ENCODE data around the gene PRADC1. TPM values are rescaled to one million over a fixed set of nuclear protein-coding genes. Genes with fewer than 3 reads are reported as not detected.

PRADC1 gene
- total RNA-seq: 10 to 100 TPM; 13.0 to 13.5 TPM

- H3K4me3 Mint-ChIP-seq: peak within 1 kb of the TSS; percentile 98
- ATAC-seq (peak; percentile 93 to 95), DNase-seq (ENCODE audit: low spot score) (peak; percentile 99)
- no peaks in the 10 kb centered on the region for H3K27me3 Mint-ChIP-seq
- H3K27ac Mint-ChIP-seq: peak within 1 kb of the TSS; percentile 88 to 90
- H3K9me3 Mint-ChIP-seq: no peaks in the 10 kb centered on the region
- peaks cover 18% of the 10 kb centered on the region for H3K36me3 Mint-ChIP-seq
- peaks cover 28 to 44% of the 10 kb centered on the region in 2 donors for H3K4me1 Mint-ChIP-seq (ENCODE audit: low read depth in 2 of 2)
Observed at GRCh38 chr2:73233154-73233931, at the start of gene PRADC1. Gene PRADC1, minus strand, starts transcription at chr2:73233239. Its CDS starts 79 bp downstream, at chr2:73233160.

- Mint-ChIP-seq H3K4me1 (ENCODE audit: low read depth in 2 of 2) (peaks cover 15 to 23% of the 10 kb centered on the region in 2 donors), H3K9me3 (no peaks in the 10 kb centered on the region), H3K36me3 (no peaks in the 10 kb centered on the region), H3K27ac (no peak overlapping the region), H3K4me3 (no peak overlapping the region), H3K27me3 (no peaks in the 10 kb centered on the region)
- ATAC-seq (no peak), DNase-seq (ENCODE audit: low spot score) (no peak)
Observed at GRCh38 chr2:73281244-73281643, 48.2 kb upstream of the PRADC1 start.

- no peaks in the 10 kb centered on the region for H3K27me3 Mint-ChIP-seq
Observed at GRCh38 chr2:73279852-73280251, 46.8 kb upstream of the PRADC1 start.

GRCh38 chr2:73272270-73272669 is 39.2 kb upstream of the PRADC1 start:
- ATAC-seq: no peak
- H3K27me3 Mint-ChIP-seq: peaks cover 0 to 3% of the 10 kb centered on the region in 2 donors
- H3K9me3 Mint-ChIP-seq: no peaks in the 10 kb centered on the region
- H3K4me3 Mint-ChIP-seq: no peak overlapping the region
- no peak overlapping the region for H3K27ac Mint-ChIP-seq
- peaks cover 9 to 11% of the 10 kb centered on the region in 2 donors for H3K4me1 Mint-ChIP-seq (ENCODE audit: low read depth in 2 of 2)
- peaks cover 6% of the 10 kb centered on the region for H3K36me3 Mint-ChIP-seq
- DNase-seq (ENCODE audit: low spot score): peak; percentile 20

More at GRCh38 chr2:73279852-73280251, 46.8 kb upstream of the PRADC1 start:
- Mint-ChIP-seq H3K36me3 (no peaks in the 10 kb centered on the region), H3K4me3 (no peak overlapping the region), H3K27ac (no peak overlapping the region), H3K9me3 (no peaks in the 10 kb centered on the region), H3K4me1 (ENCODE audit: low read depth in 2 of 2) (peaks cover 5 to 11% of the 10 kb centered on the region in 2 donors)
- DNase-seq (ENCODE audit: low spot score) (no peak), ATAC-seq (no peak)

GRCh38 chr2:73269686-73270465 is 36.8 kb upstream of the PRADC1 start:
- Mint-ChIP-seq H3K27ac (no peak overlapping the region), H3K27me3 (peaks cover 0 to 3% of the 10 kb centered on the region in 2 donors), H3K36me3 (peaks cover 6% of the 10 kb centered on the region), H3K9me3 (no peaks in the 10 kb centered on the region), H3K4me1 (ENCODE audit: low read depth in 2 of 2) (peaks cover 13 to 16% of the 10 kb centered on the region in 2 donors), H3K4me3 (no peak overlapping the region)
- DNase-seq (ENCODE audit: low spot score) (no peak), ATAC-seq (no peak)

- Mint-ChIP-seq H3K4me1 (ENCODE audit: low read depth in 2 of 2) (peaks cover 13 to 16% of the 10 kb centered on the region in 2 donors), H3K27ac (no peak overlapping the region), H3K4me3 (no peak overlapping the region), H3K27me3 (peaks cover 0 to 3% of the 10 kb centered on the region in 2 donors), H3K9me3 (no peaks in the 10 kb centered on the region), H3K36me3 (peaks cover 6% of the 10 kb centered on the region)
- ATAC-seq (peak; percentile 87 to 90), DNase-seq (ENCODE audit: low spot score) (peak; percentile 78)
Observed at GRCh38 chr2:73268830-73269685, 36.0 kb upstream of the PRADC1 start.

- Mint-ChIP-seq H3K9me3 (no peaks in the 10 kb centered on the region), H3K36me3 (peaks cover 6% of the 10 kb centered on the region), H3K27ac (no peak overlapping the region), H3K27me3 (peaks cover 0 to 3% of the 10 kb centered on the region in 2 donors), H3K4me3 (peak overlapping the region; percentile 67), H3K4me1 (ENCODE audit: low read depth in 2 of 2) (peaks cover 13 to 16% of the 10 kb centered on the region in 2 donors)
- ATAC-seq: no peak
- DNase-seq (ENCODE audit: low spot score): no peak
Observed at GRCh38 chr2:73268366-73268829, 35.4 kb upstream of the PRADC1 start.

- no peak overlapping the region for H3K27ac Mint-ChIP-seq
- H3K27me3 Mint-ChIP-seq: peaks cover 0 to 3% of the 10 kb centered on the region in 2 donors
- H3K9me3 Mint-ChIP-seq: no peaks in the 10 kb centered on the region
- ATAC-seq (no peak), DNase-seq (ENCODE audit: low spot score) (no peak)
- peaks cover 6% of the 10 kb centered on the region for H3K36me3 Mint-ChIP-seq
- H3K4me3 Mint-ChIP-seq: no peak overlapping the region
- peaks cover 13 to 16% of the 10 kb centered on the region in 2 donors for H3K4me1 Mint-ChIP-seq (ENCODE audit: low read depth in 2 of 2)
Observed at GRCh38 chr2:73267008-73267407, 34.0 kb upstream of the PRADC1 start.

- H3K27me3 Mint-ChIP-seq: peaks cover 0 to 3% of the 10 kb centered on the region in 2 donors
- peaks cover 13 to 16% of the 10 kb centered on the region in 2 donors for H3K4me1 Mint-ChIP-seq (ENCODE audit: low read depth in 2 of 2)
- H3K27ac Mint-ChIP-seq: no peak overlapping the region
- no peaks in the 10 kb centered on the region for H3K9me3 Mint-ChIP-seq
- peaks cover 6% of the 10 kb centered on the region for H3K36me3 Mint-ChIP-seq
- ATAC-seq (no peak), DNase-seq (ENCODE audit: low spot score) (no peak)
- H3K4me3 Mint-ChIP-seq: no peak overlapping the region
Observed at GRCh38 chr2:73266061-73266901, 33.2 kb upstream of the PRADC1 start.

- H3K4me3 Mint-ChIP-seq: no peak overlapping the region
- no peak overlapping the region for H3K27ac Mint-ChIP-seq
- H3K9me3 Mint-ChIP-seq: no peaks in the 10 kb centered on the region
- no peak for ATAC-seq
- peaks cover 13 to 16% of the 10 kb centered on the region in 2 donors for H3K4me1 Mint-ChIP-seq (ENCODE audit: low read depth in 2 of 2)
- peaks cover 6% of the 10 kb centered on the region for H3K36me3 Mint-ChIP-seq
- DNase-seq (ENCODE audit: low spot score): no peak
- H3K27me3 Mint-ChIP-seq: peaks cover 0 to 3% of the 10 kb centered on the region in 2 donors
Observed at GRCh38 chr2:73265298-73266060, 32.4 kb upstream of the PRADC1 start.

GRCh38 chr2:73264783-73265182 is 31.7 kb upstream of the PRADC1 start:
- peaks cover 13% of the 10 kb centered on the region in 2 donors for H3K4me1 Mint-ChIP-seq (ENCODE audit: low read depth in 2 of 2)
- H3K4me3 Mint-ChIP-seq: no peak overlapping the region
- DNase-seq (ENCODE audit: low spot score) (no peak), ATAC-seq (no peak)
- no peaks in the 10 kb centered on the region for H3K9me3 Mint-ChIP-seq
- H3K27me3 Mint-ChIP-seq: no peaks in the 10 kb centered on the region
- no peak overlapping the region for H3K27ac Mint-ChIP-seq
- peaks cover 6% of the 10 kb centered on the region for H3K36me3 Mint-ChIP-seq

GRCh38 chr2:73264332-73264606 is 31.2 kb upstream of the PRADC1 start:
- no peaks in the 10 kb centered on the region for H3K9me3 Mint-ChIP-seq
- ATAC-seq: no peak
- DNase-seq (ENCODE audit: low spot score): no peak
- H3K4me3 Mint-ChIP-seq: no peak overlapping the region
- peaks cover 12 to 13% of the 10 kb centered on the region in 2 donors for H3K4me1 Mint-ChIP-seq (ENCODE audit: low read depth in 2 of 2)
- H3K27me3 Mint-ChIP-seq: no peaks in the 10 kb centered on the region
- H3K27ac Mint-ChIP-seq: no peak overlapping the region
- peaks cover 6% of the 10 kb centered on the region for H3K36me3 Mint-ChIP-seq

Measured in natural killer cell treated with Interleukin-12 subunit alpha and Interleukin-12 subunit beta and Interleukin-15 and Interleukin-18, amount 100 ng/mL, for 72 hours (primary cell).